GM18526 (cell line): ENCODE results near the gene SLC38A2.
A peak's percentile ranks its signal among the peaks of the same experiment; 100 is the strongest.

Experiments used
- POLR2A ChIP-seq: IDR thresholded peaks from 3 replicates; pipeline ENCODE4 v1.6.1; 2011; ENCODE audit not compliant: insufficient read length; ENCODE audit errors: extremely low read depth

SLC38A2 gene

DNA sequence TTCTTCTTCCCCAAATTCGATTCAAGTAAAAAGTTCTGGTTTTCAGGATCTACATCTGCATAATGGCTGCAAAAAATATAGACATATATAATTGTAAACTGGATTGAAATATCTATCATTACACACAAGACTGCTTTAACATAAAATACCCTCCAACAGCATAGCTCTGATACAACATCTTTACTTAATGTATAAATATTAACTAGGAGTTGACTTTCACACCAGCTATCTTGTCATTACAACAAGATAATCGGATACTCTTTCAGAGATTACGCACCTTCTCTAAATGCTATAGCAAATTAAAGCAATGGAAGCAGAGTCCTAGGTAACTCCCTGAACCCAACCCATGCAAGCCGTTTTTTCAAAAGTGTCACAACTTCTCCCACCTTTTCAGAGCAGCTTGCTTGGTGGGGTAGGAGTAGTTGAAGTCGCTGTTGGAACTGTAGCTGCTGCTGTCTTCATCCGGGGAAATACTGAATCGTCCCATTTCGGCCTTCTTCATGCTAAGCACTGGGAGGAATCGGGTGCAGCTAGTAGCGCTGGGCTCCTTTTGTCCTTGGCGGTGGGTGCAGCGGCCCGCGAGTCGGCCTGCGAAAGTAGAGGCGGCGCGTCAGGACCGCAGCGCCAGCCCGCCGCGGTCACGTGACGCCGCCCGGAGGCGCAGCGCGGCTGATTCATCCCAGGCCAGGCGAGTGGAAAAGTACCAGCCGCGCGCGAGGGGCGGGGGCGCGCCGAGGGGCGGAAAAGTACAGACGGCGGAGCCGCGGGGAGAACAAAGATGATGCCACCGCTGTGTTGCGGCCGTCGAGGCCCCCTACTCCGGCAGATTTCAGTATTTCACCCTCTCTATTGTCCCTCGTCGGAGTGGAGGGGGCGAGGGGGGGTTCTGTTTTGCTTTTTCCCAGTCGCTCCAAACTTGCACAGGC lies 1.5 kb downstream of the SLC38A2 start:
- TF ChIP-seq POLR2A, result peak; percentile 76

GRCh38 chr12:46370380-46370734 lies 2.2 kb downstream of the SLC38A2 start:
- no peak for TF ChIP-seq POLR2A

DNA sequence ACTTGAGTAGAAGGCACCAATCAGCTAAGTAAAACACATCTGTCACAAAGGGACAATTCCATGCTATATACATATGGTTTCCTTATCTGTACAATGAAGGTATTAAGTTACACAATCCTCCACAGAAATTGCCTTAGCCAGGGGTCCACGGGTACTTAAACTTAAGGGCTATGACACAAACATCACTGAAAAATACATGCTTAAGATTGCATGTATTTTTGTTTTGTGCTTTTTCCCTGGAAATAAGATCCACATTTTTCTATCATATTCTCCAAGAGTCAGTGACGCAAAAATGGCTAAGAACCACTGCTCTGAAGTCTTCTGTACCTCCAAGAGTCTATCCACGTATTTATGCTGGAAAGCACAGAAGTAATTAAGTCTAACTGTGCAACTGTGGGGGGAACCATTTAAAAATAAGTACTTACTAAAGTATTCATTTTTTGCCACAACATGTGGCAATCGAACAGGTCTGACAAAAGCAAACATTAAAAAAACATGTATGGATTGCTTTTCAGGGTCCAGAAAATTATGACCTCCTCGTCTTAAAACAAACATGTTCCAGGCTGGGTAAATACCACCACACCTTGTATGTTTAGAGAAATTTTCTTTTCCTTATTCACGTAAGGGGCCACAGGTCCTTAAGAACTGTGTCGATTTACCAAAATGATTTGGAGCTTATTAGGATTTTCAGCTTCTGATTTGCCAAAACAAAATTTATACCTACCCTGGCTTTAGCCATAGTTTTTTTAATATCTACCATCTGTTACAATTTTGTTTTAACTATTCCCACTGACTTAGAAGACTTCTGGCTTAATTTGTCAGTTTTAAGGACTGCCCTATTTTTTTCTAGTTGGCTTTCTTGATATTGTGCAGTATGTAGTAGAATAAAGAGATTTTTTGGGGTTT lies 2.8 kb downstream of the SLC38A2 start:
- no peak for TF ChIP-seq POLR2A

DNA sequence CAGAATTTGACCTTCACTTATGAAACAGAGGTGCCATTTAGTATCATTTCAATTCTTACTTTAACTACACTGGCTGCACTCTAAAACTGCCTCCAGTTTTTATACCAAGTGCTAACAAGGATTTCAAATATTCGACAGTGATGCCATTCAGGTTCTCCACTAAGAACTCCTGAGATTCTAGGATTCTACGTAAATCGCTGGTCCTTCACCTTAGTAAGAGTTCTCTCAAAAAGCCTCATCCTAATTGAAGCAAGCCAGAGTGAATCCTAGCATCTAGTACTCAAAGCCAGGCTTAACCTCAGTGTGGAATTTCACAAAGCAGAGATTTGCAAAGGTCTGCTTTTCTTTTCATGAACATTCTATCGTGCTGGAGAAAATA lies 3.5 kb downstream of the SLC38A2 start:
- TF ChIP-seq POLR2A, result no peak

DNA sequence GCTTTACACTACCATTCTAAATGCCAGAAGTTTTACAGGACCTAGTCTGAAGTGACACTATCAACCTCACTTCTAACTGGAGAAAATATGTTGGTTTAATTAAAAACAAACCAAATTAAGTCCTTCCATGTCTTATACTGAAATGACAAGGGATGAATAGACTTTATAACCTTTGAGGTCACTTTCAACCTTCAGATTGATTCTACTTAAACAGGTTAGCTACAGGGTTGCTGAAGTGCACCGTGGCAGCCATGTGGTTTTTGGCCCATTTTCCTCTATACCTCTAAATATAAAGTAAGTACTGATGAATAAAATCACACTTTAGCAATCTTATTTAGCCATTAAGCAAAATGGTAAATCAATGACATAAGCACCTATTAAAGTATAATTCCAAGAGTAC lies 3.9 kb downstream of the SLC38A2 start:
- no peak for TF ChIP-seq POLR2A

GRCh38 chr12:46368138-46368537 lies 4.4 kb downstream of the SLC38A2 start:
- TF ChIP-seq POLR2A, result no peak

DNA sequence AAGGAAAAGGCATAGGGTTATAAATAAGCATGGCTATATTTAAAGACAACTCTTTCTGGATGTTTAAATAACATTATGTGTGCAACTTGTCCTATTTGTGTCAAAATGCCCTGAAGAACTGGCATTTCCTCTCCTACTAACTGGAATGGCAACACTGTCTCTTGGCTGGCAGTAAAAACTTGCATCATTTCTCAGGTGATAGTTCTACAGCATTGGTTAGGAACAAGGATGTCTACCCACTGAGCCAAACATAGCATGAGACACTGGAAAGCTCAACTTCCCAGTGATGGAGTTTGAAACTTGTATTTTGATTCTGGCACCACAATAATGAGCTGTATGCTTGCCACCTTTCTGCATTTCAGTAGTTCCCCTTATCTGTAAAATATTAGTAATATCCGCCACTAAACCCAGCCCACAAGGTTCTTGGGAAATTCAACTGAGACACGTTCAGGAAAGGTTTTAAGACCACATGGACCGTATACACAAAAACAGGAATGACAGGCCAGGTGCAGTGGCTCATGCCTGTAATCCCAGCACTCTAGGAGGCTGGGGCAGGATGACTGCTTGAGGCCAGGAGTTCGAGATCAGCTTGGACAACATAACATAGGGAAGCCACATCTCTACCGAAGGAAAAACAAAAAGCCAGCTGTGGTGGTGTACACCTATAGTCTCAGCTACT lies 5.1 kb downstream of the SLC38A2 start:
- TF ChIP-seq POLR2A, result no peak

- TF ChIP-seq POLR2A, result no peak
Measured at GRCh38 chr12:46366771-46367170, 5.8 kb downstream of the SLC38A2 start.

GRCh38 chr12:46365951-46366379 lies 6.6 kb downstream of the SLC38A2 start:
- TF ChIP-seq POLR2A, result no peak

- no peak for TF ChIP-seq POLR2A
Measured at GRCh38 chr12:46364777-46365580, 7.6 kb downstream of the SLC38A2 start.

DNA sequence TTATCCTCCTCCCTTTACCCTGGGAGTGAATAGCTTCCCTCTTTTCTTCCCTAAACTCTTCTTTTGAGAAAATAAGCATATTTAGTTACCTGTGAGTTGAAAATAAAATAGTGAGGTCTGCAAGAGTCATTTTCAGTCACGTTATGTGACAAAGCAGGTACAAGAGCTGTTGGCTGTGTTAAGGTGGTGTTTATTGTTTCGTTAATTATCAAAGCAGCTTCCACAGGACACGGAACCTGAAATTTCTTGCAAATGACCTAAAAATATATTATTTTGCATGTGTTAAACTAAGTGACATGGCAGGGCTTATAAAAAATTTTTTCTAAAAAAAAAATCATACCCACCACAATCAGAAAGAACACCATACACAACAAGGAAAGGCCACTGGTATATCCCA lies 8.3 kb downstream of the SLC38A2 start:
- no peak for TF ChIP-seq POLR2A

DNA sequence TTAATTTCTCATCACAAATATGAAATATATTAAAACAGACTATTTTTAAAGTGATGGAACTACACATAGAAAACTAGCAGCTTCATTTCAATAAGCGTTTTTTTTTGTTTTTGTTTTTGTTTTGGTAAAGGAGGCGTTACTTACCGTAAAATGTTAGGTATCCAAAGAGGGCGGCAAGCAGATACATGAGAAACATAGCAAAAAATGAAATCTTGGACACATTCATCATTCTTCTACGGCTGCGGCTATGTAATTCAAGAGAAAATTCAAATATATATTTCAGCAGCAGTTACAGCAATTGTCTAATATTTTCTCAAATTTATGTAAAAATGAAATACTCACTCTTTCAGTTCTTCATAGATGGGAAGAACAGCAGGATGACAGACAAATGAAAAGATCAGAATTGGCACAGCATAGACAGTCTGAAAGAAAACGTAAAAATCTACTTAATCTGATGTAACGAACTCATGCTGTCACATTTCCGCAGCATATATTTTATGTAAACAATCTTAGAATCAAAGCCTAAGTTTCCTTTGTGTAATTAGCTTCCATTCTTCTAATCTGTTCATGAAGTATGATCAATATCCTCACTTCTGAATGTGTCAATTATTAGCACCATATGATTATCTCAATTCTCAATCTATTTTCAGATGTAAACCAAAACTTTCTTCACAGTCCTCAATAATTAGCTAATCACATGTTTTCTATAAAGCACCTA lies 8.8 kb downstream of the SLC38A2 start:
- TF ChIP-seq POLR2A, result no peak

DNA sequence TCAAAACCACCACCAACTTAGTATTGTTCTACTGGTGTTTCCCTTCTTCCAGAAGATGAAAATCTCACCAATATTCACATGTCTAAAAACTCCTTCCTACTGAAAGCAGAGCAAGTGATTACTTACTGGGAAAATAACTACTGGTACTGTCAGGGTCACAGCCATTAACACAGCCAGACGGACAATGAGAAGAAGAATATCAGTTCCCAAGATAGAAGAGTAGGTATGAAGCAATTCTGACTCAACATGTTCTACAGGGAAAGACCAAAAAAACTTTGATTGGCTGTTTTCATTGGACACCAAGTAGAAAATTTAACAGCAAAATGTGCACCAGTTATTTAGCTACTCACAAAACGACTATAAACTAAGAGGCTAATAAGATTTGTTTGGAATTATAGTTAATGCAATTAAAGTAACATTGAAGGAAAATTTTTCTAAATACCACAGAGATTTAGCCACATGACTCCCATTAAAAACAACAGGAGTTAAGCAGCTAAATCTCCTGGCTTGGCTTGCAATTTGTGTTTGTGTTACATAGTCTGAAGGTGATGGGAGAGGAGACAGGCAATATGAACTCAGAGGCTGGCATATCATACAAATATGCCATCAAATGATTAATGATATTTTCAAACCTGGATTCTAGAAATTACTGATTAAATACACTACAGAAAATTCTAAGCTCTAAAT lies 9.5 kb downstream of the SLC38A2 start:
- no peak for TF ChIP-seq POLR2A
